IPS-11a (cell line): ENCODE measurements around the gene ROBO1.

Experiments used
- H3K4me3 ChIP-seq: one replicate; pipeline ENCODE4 v1.5.1; 2013; ENCODE audit warnings: low read depth, low read length, control low read depth

The ROBO1 gene

DNA sequence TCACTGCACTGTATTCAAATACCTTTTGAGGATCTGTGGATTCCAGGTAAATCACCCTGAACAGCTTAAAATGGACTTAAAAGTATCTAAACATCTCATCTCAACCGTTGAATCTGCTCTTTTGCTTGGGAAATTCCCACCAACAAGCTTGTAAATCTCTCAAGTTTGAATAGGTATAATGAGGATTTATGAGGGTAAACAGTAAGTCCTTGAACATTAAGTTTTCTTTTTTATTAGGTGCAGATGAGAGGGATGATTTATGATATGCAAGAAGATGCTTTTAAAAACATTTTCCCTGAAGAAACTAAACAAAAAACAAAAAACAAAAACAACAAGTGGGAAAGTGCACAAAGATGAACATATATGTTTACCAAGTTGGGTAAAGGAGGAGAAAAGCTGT lies 290.6 kb downstream of the ROBO1 start:
- no peak overlapping the region for H3K4me3 ChIP-seq

DNA sequence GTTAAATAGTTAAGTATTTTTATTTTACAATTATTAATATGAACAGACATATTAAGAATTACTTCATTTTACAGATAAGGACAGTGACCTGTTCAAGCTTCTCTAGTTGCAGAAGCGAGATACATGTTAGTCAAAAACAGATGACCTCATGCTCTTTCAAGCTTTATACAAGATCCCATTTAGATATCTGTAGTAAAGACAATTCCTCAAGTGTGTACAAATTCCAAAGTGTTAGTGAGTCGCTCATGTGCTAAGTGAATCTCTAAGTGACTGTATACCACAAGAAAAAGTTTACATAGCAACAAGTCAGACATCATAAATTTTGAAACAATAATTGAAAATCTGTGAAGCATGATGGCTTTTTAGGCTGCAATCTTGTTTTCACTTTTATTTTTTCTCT lies 293.8 kb downstream of the ROBO1 start:
- no peak overlapping the region for H3K4me3 ChIP-seq

GRCh38 chr3:79467721-79468120 lies 300.1 kb downstream of the ROBO1 start:
- H3K4me3 ChIP-seq = no peak overlapping the region

DNA sequence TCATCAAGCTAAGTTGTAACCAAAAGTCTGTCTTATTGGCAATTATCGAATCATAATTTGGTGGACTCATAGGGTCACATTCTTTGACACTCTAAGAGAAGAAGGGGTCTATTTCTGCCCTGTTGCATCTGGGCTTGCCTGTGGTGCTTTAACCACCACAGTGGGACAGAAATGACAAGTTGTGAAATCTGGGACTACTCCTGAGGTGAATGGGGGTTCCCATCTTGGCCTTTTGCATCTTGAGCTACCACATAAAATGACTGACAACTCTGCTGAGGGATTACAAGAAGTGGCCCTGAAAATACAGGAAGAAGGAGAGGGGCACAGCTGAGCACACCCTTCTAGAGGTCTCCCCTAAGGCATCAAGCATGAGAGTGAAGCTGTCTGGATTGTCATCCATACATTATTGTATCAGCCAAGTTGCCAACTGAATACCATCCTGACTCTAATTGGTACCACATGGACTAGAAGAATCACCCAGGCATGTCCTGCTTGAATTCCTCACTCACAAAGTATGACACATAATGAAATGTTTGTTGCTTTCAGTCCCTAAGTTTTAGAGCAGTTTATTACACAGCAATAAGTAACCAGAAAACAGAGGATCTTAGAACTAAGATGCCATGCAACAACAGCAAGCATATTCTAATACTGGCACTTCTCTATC lies 306.5 kb downstream of the ROBO1 start:
- H3K4me3 ChIP-seq = no peak overlapping the region

DNA sequence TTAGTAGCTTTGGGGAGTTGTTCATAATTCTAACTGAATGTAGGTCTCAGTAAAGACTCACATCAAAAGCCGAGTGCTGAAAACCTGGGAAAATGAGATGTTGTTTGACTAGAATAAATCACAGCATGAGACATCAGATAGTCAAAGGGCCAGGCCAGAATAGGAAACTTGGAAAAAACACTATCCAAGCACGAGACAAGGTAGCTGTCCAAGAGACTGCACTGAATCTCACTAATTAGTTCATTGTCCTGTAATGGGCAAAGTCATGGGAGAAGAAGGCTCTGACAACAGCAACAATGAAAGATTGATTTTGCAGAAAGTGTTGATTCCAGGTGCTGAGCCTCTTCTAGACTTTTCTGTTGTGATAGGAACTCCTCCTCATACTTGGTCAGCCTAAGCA lies 314.2 kb downstream of the ROBO1 start:
- H3K4me3 ChIP-seq = no peak overlapping the region

DNA sequence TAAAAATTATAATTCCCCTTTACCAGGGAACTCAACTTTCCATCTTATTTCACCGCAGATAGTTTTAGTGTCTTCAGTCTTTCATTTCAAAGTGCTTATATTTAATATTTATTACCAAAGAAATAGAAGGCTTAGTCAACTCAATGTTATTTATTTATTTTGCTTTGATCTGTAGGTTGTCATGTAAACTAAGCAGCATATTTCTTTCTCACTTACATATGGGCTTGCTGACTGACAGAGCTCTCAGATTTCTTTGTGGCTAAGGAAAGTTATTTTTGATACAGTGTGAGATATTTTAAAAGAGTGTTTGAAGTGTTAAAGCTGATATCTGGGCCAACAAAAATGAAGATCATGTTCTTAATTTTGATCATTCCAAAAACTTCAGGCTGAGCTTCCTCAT lies 331.4 kb downstream of the ROBO1 start:
- H3K4me3 ChIP-seq = no peak overlapping the region

GRCh38 chr3:79427081-79427480 lies 340.7 kb downstream of the ROBO1 start:
- H3K4me3 ChIP-seq = no peak overlapping the region

GRCh38 chr3:79424811-79425210 lies 343.0 kb downstream of the ROBO1 start:
- H3K4me3 ChIP-seq = no peak overlapping the region

DNA sequence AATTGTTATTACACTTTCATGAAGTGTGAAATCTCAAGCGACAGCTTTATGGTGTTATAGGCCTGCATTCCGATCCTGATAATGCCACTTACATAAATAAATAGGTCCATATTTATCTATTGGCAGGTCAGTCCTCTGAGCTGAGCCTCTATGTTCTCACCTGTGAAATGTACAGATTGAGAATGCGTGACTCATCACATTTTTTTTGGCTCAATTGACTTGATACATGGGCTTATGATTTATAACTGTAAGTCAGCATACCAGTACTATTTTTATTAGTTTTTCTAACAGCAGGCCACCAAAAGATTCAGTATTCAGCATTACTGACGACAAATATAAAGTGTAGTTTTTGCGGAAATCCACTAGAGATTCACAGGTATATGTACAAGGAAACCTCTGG lies 344.4 kb downstream of the ROBO1 start:
- no peak overlapping the region for H3K4me3 ChIP-seq

- H3K4me3 ChIP-seq = no peak overlapping the region
Observed at GRCh38 chr3:79421273-79421672, 346.5 kb downstream of the ROBO1 start.

DNA sequence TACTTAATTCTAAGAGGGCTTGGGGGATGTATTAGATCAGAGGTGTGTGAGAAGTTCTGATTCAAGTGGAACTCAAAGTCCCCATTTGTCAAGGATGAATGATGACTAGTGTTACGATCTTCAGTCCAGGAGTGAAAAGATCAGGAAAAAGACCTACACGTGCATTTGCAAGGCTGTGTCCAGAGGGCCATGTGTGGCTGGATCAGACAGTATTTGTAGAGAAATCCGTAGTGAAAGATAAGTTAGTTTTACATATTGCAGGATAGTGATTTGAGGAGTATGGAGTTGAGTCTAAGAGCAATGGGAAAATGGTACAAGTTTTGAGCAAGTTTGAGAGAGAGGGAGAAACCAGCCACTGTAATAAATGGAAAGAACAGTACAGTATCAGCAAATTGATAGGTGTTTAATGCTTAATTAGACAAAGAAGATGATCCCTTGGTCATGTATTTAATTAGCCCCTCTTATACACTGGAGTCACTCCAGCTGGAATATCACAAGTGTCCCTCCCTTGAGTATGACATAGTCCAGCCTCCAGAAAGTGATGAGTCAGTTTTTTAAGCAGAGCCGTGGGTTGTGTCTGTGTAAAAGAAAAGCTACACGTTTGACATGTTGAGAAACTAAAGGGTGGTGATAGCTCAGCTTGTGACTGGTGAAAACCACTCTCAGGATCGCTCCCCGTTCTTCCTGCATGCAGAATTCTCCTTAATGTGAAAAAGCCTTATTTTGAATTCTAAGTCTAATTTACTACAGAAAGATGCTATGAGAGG lies 348.8 kb downstream of the ROBO1 start:
- H3K4me3 ChIP-seq = no peak overlapping the region

DNA sequence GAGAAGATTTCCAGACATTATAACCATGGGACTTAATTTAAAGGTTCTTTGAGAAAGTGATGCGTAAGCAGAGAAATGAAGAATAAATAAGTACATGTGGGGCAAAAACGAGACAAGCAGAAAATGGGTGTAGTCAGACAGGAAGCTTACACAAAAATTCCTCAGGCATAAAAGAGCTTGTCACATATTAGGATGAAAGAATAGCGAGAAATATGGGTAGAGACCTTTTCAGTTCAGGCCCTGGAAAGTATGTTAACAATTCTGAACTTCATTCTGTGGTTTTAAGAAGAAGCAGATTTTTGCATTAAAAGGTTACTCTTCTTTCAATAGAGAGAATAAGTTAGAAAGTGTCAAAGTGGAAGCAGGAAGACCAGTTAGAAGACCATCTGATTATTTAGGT lies 352.4 kb downstream of the ROBO1 start:
- H3K4me3 ChIP-seq = no peak overlapping the region

DNA sequence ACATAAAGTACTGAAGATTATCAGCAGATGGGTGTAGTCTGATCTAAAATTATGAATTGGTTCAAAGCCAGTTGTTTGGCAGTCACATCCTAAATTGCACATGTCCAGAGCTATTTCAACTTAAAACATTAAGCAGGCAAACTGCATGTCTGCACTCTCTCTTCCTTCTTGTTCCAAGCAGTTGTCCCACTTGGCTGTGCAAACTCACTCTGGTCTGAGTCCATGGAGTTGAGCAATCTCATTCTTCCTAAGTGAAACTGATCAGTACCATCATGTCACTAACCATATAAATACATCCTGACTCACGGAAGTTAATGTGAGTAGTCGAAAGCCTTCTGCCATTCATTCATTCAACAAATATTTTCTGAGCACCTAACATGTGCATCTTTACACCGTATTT lies 353.0 kb downstream of the ROBO1 start:
- no peak overlapping the region for H3K4me3 ChIP-seq

DNA sequence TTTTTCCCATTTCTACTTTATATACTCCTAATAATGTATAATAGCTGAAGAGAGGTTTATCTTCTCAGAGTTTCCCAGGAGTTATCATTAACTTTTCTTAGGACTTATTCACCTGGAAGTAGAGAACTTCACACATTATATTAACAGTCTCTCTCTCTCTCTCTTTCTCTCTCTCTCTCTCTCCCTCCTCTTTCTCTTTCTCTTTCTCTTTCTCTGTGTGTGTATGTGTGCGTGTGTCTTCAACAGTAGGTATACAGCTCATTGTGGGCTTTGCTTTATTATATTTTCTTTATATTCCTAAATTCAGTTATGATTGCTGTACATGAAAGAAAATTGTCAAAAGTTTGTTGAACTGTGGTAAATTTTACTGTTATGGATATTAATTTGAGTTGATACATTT lies 353.8 kb downstream of the ROBO1 start:
- H3K4me3 ChIP-seq = no peak overlapping the region

DNA sequence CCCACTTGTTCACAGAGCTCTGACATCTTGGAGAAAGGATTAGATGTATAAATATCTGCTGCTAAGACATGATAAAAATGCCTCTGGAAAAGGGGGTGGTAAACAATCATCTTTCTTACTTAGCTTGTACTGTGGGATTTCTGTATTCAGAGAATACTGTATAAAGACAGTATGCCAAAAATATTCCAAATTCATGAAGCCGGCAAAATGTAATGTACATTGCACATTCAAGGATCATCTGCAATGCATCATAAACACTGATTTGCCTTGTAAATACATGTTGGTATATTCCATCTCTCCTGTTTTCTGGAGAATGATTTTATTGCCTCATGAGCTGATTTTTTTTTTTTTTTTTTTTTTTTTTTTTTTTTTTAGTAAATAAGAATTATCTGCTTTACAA lies 355.3 kb downstream of the ROBO1 start:
- H3K4me3 ChIP-seq = no peak overlapping the region

DNA sequence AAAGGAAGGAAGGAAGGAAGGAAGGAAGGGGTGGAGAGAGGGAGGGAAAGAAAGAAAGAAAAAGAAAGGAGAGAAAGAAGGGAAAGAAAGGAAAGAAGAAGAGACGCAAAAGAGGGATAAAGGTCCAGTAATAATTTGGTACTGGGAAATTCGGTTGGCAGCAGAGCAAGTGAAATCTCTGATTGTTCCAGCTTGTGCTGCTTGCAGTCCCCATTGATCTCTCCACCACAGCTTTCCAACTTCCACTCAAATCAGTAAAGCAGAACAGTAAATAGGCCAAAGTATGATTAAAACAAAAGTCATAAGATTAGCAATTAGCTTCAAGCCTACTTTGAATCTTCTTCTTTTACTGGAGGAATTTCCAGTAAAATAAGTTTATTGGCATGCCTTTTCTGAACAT lies 357.2 kb downstream of the ROBO1 start:
- H3K4me3 ChIP-seq = no peak overlapping the region

DNA sequence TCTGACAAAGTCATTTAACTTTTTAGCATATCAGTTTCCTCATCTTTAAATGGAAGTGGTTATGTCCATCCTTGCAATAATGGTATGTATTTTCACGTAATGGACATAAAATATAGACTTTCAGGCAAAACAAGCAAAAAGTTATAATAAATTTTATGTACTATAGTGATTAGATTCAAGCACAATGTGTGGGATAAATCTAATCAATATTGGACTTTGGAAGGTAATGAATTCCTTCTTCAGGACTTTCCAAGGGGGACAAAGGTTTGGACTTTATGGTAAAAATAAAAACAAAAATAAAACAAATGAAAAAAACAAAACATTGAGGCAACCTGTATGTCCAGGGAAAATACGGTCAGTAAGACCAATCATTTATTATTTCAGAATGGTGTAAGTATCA lies 357.7 kb downstream of the ROBO1 start:
- H3K4me3 ChIP-seq = no peak overlapping the region

DNA sequence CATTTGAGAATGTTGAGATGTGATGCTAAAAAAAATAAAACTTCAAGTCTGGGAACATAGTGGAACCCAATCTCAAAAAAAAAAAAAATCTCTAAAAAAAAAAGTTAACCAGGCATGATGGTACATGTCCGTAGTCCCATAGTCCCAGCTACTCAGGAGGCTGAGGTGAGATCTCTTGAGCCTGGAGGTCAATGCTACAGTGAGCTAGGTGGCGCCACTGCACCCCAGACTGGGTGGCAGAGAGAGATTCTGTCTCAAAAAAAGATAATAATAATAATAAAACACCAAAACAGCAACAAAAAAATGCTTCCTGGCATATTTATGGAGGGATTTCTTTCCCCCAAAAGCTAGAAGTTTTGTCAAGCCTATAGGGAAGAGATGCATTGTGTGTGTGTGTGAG lies 361.6 kb downstream of the ROBO1 start:
- H3K4me3 ChIP-seq = no peak overlapping the region

DNA sequence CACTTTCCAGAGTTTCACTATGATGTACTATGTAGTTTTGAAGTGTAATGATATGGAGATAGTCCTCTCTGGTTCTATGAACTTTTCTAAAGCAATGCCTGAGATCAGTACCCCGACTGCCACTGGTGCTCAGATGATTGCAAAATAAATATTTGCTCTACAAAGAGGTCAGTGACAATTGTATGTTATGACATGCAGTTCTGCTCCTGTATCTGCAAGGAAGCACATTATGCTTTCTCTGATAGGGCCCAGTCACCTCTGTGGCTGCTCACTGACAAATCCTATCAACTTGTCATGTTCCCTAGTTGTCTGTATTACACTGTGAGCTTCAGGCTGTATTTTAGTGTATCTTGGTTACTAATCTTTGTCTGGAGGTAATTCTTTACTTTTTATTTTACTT lies 362.6 kb downstream of the ROBO1 start:
- H3K4me3 ChIP-seq = no peak overlapping the region

DNA sequence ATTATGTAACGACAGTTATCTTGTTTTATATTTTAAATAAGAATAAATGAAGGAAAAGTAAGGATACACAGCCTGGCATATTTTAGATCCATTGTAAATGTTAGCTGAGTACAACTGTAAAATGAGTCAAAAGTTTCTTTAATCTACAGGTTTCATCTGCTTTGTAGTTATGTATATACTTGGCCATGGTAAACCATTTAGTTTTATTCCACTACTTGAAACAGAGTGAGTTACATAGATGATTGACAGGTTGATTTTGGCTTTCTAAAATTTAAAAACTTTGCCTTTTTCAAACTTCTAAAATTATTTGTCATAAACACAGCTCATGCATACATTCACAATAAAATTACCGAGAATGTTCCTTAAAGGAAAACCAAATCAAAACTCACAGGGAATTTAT lies 371.2 kb downstream of the ROBO1 start:
- H3K4me3 ChIP-seq = no peak overlapping the region

DNA sequence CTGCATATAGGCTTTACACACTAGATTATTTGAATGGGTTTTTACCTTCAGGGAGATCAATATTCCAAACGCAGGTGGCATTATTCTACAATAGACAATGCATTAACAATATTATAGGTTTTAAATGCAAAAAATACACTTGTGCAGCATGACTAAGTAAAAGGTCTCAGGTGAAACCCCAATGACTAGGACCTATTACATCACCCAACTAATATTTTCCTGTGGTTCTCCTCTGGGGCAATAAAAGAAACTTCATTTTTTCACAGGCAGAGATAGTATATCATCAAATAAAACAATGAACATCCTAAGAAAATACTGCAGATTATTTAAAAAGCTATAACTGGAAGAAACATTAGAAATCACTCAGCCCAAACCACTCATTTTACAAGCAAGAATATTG lies 375.3 kb downstream of the ROBO1 start:
- H3K4me3 ChIP-seq = no peak overlapping the region

DNA sequence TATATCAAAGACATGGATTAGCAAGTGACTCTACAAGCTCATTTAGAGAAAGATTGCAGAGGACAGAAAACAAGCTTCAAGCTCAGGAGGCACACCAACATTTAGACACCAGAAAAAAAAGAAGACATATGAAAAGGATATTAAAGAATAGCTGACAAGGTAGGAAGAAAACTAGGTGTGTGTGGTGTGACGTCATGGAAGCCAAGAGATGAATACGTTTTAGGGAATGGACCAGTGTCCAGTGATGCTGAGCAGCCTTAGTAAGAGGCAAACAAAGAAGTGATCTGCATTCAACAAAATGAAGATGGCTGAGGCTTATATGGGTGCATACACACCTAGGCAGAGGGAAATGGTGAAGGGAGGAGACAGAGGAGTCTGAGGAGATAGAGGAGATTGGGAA lies 377.4 kb downstream of the ROBO1 start:
- no peak overlapping the region for H3K4me3 ChIP-seq

- H3K4me3 ChIP-seq = no peak overlapping the region
Observed at GRCh38 chr3:79385211-79385610, 382.6 kb downstream of the ROBO1 start.
